ENCODE results near the gene MUC20.
"Not testable (repeated sequence)": the region's sequence is repeated elsewhere in the genome, so short reads cannot be mapped to it uniquely, and the experiment has no call there.

The MUC20 gene

GRCh38 chr3:195705081-195705991 is 15.4 kb upstream of the MUC20 start:
- H3K27me3 ChIP-seq (replicated peaks; ENCODE audit: control insufficient read depth, insufficient read depth, low read length): no peaks in the 10 kb centered on the region
- no peak overlapping the region for H3K4me3 ChIP-seq (replicated peaks; ENCODE audit: low read depth, low read length)
- DNase-seq (ENCODE audit: extremely low read depth, insufficient read length): no peak
- H3K36me3 ChIP-seq (ENCODE audit: control insufficient read depth, insufficient read depth, low read length): no peaks in the 10 kb centered on the region
- TF ChIP-seq, protein P1, sequence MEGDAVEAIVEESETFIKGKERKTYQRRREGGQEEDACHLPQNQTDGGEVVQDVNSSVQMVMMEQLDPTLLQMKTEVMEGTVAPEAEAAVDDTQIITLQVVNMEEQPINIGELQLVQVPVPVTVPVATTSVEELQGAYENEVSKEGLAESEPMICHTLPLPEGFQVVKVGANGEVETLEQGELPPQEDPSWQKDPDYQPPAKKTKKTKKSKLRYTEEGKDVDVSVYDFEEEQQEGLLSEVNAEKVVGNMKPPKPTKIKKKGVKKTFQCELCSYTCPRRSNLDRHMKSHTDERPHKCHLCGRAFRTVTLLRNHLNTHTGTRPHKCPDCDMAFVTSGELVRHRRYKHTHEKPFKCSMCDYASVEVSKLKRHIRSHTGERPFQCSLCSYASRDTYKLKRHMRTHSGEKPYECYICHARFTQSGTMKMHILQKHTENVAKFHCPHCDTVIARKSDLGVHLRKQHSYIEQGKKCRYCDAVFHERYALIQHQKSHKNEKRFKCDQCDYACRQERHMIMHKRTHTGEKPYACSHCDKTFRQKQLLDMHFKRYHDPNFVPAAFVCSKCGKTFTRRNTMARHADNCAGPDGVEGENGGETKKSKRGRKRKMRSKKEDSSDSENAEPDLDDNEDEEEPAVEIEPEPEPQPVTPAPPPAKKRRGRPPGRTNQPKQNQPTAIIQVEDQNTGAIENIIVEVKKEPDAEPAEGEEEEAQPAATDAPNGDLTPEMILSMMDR (IDR thresholded peaks at IDR 0.05; ENCODE audit: insufficient read depth, low read length, poor library complexity, severe bottlenecking): no peak

DNA sequence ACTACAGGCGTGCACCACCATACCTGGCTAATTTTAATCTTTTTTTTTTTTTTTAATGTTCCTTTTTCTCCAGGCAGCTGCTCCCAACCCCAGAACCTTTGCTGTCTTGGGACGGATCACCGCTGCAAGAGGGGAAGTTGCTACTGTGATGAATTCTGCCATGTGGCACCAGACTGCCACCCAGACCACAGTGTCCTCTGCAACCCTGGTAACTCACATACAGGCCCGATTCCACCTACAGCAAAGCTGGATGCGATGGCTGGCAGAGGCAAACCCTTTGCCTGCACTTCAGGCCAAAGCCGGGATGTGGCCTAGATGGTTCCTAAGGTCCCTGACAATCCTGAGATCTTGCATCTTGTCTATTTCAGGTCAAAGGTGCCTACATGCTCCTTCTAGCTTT is 12.7 kb upstream of the MUC20 start:
- no peaks in the 10 kb centered on the region for H3K36me3 ChIP-seq (ENCODE audit: control insufficient read depth, insufficient read depth, low read length)
- H3K4me3 ChIP-seq (replicated peaks; ENCODE audit: low read depth, low read length): no peak overlapping the region
- no peak for DNase-seq (ENCODE audit: extremely low read depth, insufficient read length)
- H3K27me3 ChIP-seq (replicated peaks; ENCODE audit: control insufficient read depth, insufficient read depth, low read length): no peaks in the 10 kb centered on the region
- TF ChIP-seq, protein P1 (IDR thresholded peaks at IDR 0.05; ENCODE audit: insufficient read depth, low read length, poor library complexity, severe bottlenecking): no peak

DNA sequence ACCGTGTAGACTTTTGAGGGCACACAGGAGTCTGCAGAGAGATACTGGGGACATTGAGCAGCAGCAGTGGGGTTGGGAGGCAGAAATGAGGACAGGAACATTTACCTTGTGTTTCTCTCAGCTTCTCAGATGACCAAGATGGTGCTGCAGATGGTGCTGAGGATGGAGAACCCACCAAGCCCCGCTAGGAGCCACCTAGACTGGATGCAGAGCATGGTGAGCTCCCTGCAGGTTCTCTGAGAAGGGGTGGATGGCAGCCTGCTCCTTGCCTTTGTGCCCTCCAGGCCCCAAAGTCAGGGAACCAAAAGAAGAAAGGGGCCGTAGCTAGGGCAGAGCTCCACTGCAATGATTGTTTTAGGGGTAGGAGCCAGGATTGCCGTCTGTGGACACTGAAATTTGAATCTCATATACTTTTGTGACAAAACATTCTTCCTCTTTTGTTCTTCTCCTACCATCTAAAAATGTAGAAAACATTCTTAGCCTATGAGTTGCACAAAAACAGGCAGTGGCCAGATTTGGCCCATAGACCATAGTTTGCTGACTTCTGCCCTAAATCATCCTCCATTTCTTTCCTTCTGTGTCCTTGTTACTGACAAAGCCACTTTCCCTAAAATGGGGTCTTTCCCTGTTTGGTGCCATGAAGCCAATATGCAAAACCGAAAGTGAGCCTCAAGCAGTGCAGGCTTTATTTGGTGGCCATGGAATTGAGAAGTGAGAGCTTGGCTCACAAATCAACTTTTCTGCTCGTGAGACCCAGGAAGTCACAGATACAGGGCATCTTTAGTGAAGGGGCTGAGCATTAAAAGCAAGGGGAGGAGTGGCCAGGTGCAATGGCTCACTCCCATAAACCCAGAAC is 11.9 kb upstream of the MUC20 start:
- no peaks in the 10 kb centered on the region for H3K36me3 ChIP-seq (ENCODE audit: control insufficient read depth, insufficient read depth, low read length)
- TF ChIP-seq, protein P1 (IDR thresholded peaks at IDR 0.05; ENCODE audit: insufficient read depth, low read length, poor library complexity, severe bottlenecking): no peak
- H3K27me3 ChIP-seq (replicated peaks; ENCODE audit: control insufficient read depth, insufficient read depth, low read length): no peaks in the 10 kb centered on the region
- no peak overlapping the region for H3K4me3 ChIP-seq (replicated peaks; ENCODE audit: low read depth, low read length)
- no peak for DNase-seq (ENCODE audit: extremely low read depth, insufficient read length)

- Histone ChIP-seq H3K4me3 (replicated peaks; ENCODE audit: low read depth, low read length) (no peak overlapping the region), H3K27me3 (replicated peaks; ENCODE audit: control insufficient read depth, insufficient read depth, low read length) (no peaks in the 10 kb centered on the region), H3K36me3 (ENCODE audit: control insufficient read depth, insufficient read depth, low read length) (no peaks in the 10 kb centered on the region)
These were observed 11.1 kb upstream of the MUC20 start for GRCh38 chr3:195709676-195710085.

DNA sequence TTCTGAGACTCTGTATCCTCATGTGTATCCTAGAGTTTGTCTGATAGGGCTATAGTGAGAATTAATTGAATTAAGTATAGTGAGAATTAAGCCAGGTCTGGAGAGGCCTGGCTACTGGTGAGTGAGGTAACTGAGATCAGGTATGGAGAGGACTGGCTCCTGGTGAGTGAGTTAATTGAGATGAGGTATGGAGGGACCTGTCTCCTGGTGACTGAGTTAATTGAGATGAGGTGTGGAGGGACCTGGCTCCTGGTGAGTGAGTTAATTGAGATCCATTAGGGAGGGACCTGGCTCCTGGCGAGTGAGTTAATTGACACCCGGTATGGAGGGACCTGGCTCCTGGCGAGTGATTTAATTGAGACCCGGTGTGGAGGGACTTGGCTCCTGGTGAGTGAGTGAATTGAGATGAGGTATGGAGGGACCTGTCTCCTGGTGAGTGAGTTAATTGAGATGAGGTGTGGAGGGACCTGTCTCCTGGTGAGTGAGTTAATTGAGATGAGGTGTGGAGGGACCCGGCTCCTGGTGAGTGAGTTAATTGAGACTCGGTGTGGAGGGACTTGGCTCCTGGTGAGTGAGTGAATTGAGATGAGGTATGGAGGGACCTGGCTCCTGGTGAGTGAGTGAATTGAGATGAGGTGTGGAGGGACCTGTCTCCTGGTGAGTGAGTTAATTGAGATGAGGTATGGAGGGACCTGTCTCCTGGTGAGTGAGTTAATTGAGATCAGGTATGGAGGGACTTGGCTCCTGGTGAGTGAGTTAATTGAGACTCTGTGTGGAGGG is 10.5 kb upstream of the MUC20 start:
- not testable (repeated sequence) for H3K27me3 ChIP-seq (replicated peaks; ENCODE audit: control insufficient read depth, insufficient read depth, low read length); H3K36me3 ChIP-seq (ENCODE audit: control insufficient read depth, insufficient read depth, low read length); DNase-seq (ENCODE audit: extremely low read depth, insufficient read length); H3K4me3 ChIP-seq (replicated peaks; ENCODE audit: low read depth, low read length)

More at GRCh38 chr3:195709676-195710085, 11.1 kb upstream of the MUC20 start:
- no peak for DNase-seq (ENCODE audit: extremely low read depth, insufficient read length)
- TF ChIP-seq, protein P1 (IDR thresholded peaks at IDR 0.05; ENCODE audit: insufficient read depth, low read length, poor library complexity, severe bottlenecking): no peak

GRCh38 chr3:195711091-195711812 is 9.5 kb upstream of the MUC20 start:
- not testable (repeated sequence) for H3K27me3 ChIP-seq (replicated peaks; ENCODE audit: control insufficient read depth, insufficient read depth, low read length); DNase-seq (ENCODE audit: extremely low read depth, insufficient read length); H3K4me3 ChIP-seq (replicated peaks; ENCODE audit: low read depth, low read length); H3K36me3 ChIP-seq (ENCODE audit: control insufficient read depth, insufficient read depth, low read length)

Measured in GM06990 (cell line).